Activated T-helper 17 cell treated with anti-CD3 and anti-CD28 coated beads, Interleukin-2, amount 50 U/mL, for 72 hours (primary cell): ENCODE measurements around the gene CACNG3. TPM values are rescaled to one million over a fixed set of nuclear protein-coding genes. Genes with fewer than 3 reads are reported as not detected.
A peak's percentile ranks its signal among the peaks of the same experiment; 100 is the strongest.
"Not testable (repeated sequence)": the region's sequence is repeated elsewhere in the genome, so short reads cannot be mapped to it uniquely, and the experiment has no call there.

ENCODE experiments used
- ATAC-seq: fragments of 150-1000 bp; cut with Tn5 transposase; replicated peaks from 2 replicates; pipeline ENCODE4 v1.10.0; 2021; ENCODE audit warnings: mild to moderate bottlenecking, moderate library complexity
- H3K27ac Mint-ChIP-seq: one replicate; pipeline ENCODE4 v1.8.0; 2022; ENCODE audit warnings: mixed read lengths
- H3K27me3 Mint-ChIP-seq: one replicate; pipeline ENCODE4 v1.8.0; 2022; ENCODE audit warnings: mixed read lengths
- H3K36me3 Mint-ChIP-seq: one replicate; pipeline ENCODE4 v1.8.0; 2022; ENCODE audit warnings: low read depth, mild to moderate bottlenecking, mixed read lengths
- H3K4me1 Mint-ChIP-seq: one replicate; pipeline ENCODE4 v1.8.0; 2022; ENCODE audit warnings: mixed read lengths
- H3K4me3 Mint-ChIP-seq: one replicate; pipeline ENCODE4 v1.8.0; 2022; ENCODE audit warnings: mild to moderate bottlenecking, mixed read lengths
- H3K9me3 Mint-ChIP-seq: one replicate; pipeline ENCODE4 v1.8.0; 2022; ENCODE audit warnings: mixed read lengths
- total RNA-seq, 2 donors: library from RNA; stranded (reverse); gene quantifications; one replicate each; pipeline ENCODE4 v1.2.3, GENCODE V29; 2022

Gene CACNG3
- total RNA-seq: not detected

DNA sequence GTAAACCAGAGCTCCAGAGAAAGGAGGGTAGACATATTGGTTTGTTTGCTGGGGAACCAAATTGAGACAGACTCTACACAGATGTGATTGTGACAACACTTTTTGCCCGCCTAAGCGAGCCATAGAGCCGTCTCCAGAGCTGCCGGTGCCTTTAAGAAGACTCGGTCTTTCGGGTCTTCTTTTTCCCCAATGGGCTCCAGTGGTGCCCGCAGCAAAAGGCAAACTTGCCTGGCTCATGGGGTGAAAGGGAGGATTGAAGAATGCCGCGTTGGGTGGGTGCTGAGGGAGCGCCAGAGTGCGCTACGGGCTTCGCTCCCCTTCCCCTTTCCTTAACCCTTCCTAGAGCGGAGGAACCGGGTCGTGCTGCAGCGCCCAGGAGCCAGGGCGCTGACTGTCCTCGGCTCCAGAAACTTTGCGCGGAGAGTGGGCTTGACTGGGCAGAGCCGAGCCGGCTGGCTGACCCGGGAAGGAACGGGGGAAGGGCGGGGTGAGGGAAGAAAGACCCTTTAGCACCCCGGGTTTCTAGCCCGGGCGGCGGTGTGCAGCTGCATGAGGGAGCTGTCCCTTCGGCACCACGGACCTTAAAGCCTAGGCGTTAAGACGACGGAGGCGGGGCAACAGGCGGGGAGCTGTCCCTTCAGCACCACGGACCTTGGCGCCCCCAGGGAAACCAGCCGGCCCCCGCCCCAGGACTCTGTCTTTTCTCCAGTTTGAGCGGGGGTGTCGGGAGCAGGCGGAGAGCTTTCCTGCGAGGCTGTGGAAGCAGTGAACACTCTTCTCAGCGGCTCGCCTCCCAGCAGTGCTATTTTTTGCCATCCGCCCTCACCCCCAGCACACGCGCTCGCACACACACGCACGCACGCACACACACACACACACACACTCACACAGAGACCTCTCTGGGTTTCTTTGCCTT lies at the start of gene CACNG3:
Gene CACNG3, plus strand, starts transcription at position 880 of the 916 bp plus-strand sequence. CDS start 420 bp downstream, outside the sequence.
- Mint-ChIP-seq H3K4me3 (no peak within 1 kb of the TSS), H3K9me3 (no peaks in the 10 kb centered on the region), H3K27me3 (peaks cover 59% of the 10 kb centered on the region), H3K4me1 (no peaks in the 10 kb centered on the region), H3K36me3 (no peaks in the 10 kb centered on the region), H3K27ac (no peak within 1 kb of the TSS)
- peak; percentile 56 for ATAC-seq

DNA sequence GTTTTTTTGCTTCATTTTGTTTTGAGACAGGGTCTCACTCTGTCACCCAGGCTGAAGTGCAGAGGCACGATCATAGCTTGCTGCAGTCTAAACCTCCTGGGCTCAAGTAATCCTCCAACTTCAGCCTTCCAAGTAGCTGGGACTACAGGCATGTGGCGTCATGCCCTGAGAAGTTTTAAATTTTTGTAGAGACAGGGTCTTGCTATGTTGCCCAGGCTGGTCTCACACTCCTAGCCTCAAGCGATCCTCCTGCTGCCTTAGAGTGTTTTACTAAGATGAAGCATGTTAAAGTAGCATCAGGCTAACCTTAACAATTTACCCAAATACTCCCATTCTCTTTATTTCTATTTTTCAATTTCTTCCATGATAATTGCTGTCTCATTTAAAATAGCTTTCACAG lies 49.2 kb upstream of the CACNG3 start:
- peaks cover 4% of the 10 kb centered on the region for H3K4me1 Mint-ChIP-seq
- peaks cover 89% of the 10 kb centered on the region for H3K36me3 Mint-ChIP-seq
- H3K4me3 Mint-ChIP-seq: no peak overlapping the region
- no peaks in the 10 kb centered on the region for H3K27me3 Mint-ChIP-seq
- H3K27ac Mint-ChIP-seq: peak overlapping the region; percentile 19
- no peaks in the 10 kb centered on the region for H3K9me3 Mint-ChIP-seq
- no peak for ATAC-seq

DNA sequence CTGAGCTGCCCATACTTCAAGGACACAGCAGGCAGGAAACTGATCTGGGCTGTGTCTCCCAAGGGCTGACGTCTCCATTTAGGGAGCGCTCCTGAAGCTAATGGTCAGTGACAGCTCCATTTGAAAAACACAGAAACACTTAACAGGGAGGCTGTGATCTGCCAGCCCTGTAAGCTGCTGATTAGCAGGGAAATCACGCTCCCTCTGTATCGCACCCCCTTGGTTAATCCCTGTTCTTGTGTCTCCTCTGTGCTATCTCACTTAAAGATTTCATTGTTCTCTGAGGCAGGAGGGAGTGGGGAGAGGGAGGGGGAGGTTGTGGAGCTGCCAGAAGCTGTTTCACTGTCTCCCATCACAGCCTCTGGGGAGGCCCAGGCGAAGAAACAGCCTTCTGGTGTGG lies 47.4 kb upstream of the CACNG3 start:
- no peak for ATAC-seq
- Mint-ChIP-seq H3K36me3 (peaks cover 91% of the 10 kb centered on the region), H3K27ac (no peak overlapping the region), H3K9me3 (no peaks in the 10 kb centered on the region), H3K4me3 (no peak overlapping the region), H3K27me3 (no peaks in the 10 kb centered on the region), H3K4me1 (no peaks in the 10 kb centered on the region)

GRCh38 chr16:24214992-24215391 lies 41.1 kb upstream of the CACNG3 start:
- ATAC-seq: no peak
- no peaks in the 10 kb centered on the region for H3K4me1 Mint-ChIP-seq

DNA sequence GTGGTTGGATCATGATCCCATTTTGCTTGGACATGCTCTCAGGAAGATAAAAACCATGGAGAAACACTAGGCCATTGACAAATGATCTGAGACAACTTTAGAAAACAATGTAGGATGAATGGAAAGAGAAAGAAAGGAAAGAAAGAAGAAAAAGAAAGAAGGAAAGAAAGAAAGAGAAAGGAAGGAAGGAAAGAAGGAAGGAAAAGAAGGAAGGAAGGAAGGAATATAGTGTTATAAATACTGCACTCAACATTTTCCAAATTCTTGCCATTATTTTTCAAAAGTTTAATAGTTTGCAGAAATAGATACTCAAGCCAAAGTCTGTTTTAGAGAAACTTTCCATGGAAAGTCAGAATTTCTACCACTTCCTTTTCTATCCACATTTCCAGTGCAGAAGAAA lies 39.2 kb upstream of the CACNG3 start:
- Mint-ChIP-seq H3K4me1 (no peaks in the 10 kb centered on the region), H3K36me3 (peaks cover 84% of the 10 kb centered on the region), H3K27ac (peak overlapping the region; percentile 13), H3K27me3 (no peaks in the 10 kb centered on the region), H3K9me3 (no peaks in the 10 kb centered on the region), H3K4me3 (no peak overlapping the region)
- ATAC-seq: no peak

More at GRCh38 chr16:24214992-24215391, 41.1 kb upstream of the CACNG3 start:
- Mint-ChIP-seq H3K27ac (no peak overlapping the region), H3K36me3 (peaks cover 88% of the 10 kb centered on the region), H3K27me3 (no peaks in the 10 kb centered on the region), H3K9me3 (no peaks in the 10 kb centered on the region), H3K4me3 (no peak overlapping the region)

- H3K4me1 Mint-ChIP-seq: no peaks in the 10 kb centered on the region
- no peak for ATAC-seq
- H3K36me3 Mint-ChIP-seq: peaks cover 79% of the 10 kb centered on the region
- H3K4me3 Mint-ChIP-seq: no peak overlapping the region
- no peaks in the 10 kb centered on the region for H3K27me3 Mint-ChIP-seq
- peak overlapping the region; percentile 5 for H3K27ac Mint-ChIP-seq
- no peaks in the 10 kb centered on the region for H3K9me3 Mint-ChIP-seq
Measured at GRCh38 chr16:24217461-24217860, 38.7 kb upstream of the CACNG3 start.

- Mint-ChIP-seq H3K9me3 (peaks cover 1% of the 10 kb centered on the region), H3K36me3 (peaks cover 71% of the 10 kb centered on the region), H3K4me3 (no peak overlapping the region), H3K27me3 (no peaks in the 10 kb centered on the region), H3K27ac (peak overlapping the region; percentile 5), H3K4me1 (no peaks in the 10 kb centered on the region)
- no peak for ATAC-seq
Measured at GRCh38 chr16:24218299-24218698, 37.8 kb upstream of the CACNG3 start.

DNA sequence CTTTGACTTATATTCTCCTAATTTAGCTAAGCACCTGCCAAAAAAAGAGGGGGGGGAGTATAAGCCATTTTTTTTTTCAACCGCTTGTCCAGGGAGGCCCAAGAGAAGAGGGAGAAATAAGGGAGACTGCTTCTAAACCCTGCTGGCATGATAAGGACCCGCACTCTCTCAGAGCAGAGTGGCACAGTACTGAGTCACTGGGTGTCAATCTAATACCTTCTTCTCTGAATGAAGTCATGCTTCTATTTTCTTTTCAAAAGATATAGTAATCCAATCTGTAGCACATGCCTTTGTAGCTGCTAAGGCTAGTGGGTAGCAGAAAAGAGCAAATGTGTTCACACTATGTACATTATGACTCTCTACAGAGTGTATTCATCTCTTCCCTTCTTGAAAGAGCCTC lies 34.9 kb upstream of the CACNG3 start:
- Mint-ChIP-seq H3K4me3 (no peak overlapping the region), H3K27me3 (no peaks in the 10 kb centered on the region), H3K4me1 (no peaks in the 10 kb centered on the region), H3K27ac (no peak overlapping the region), H3K9me3 (peaks cover 4% of the 10 kb centered on the region), H3K36me3 (peaks cover 45% of the 10 kb centered on the region)
- ATAC-seq: peak; percentile 31

GRCh38 chr16:24228514-24228913 lies 27.6 kb upstream of the CACNG3 start:
- no peak for ATAC-seq
- no peaks in the 10 kb centered on the region for H3K27me3 Mint-ChIP-seq
- H3K27ac Mint-ChIP-seq: no peak overlapping the region
- no peak overlapping the region for H3K4me3 Mint-ChIP-seq
- peaks cover under 1% of the 10 kb centered on the region for H3K9me3 Mint-ChIP-seq
- H3K36me3 Mint-ChIP-seq: no peaks in the 10 kb centered on the region
- H3K4me1 Mint-ChIP-seq: no peaks in the 10 kb centered on the region

DNA sequence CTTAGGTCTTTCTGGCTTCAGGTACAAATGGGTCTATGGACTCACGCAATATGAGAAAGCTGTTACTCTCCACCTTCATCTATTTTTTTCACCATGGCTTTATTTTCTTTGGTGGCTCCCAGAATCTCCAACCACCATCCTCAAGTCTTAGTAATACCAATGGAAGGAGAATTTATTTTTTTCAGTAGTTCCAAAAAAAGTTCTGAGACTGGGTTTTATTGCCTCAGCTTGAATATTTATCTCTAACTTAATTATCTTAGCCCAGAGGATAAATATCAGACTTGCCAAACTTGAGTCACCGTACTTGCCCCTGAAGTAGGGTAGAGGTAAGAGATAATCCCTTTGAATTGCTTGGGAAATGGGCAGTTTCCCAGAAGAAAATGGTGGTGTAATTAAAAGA lies 23.2 kb upstream of the CACNG3 start:
- ATAC-seq: no peak
- H3K9me3 Mint-ChIP-seq: no peaks in the 10 kb centered on the region
- H3K4me3 Mint-ChIP-seq: no peak overlapping the region
- no peaks in the 10 kb centered on the region for H3K36me3 Mint-ChIP-seq
- H3K27ac Mint-ChIP-seq: no peak overlapping the region
- H3K27me3 Mint-ChIP-seq: peaks cover 17% of the 10 kb centered on the region
- no peaks in the 10 kb centered on the region for H3K4me1 Mint-ChIP-seq

GRCh38 chr16:24234737-24235136 lies 21.4 kb upstream of the CACNG3 start:
- H3K27me3 Mint-ChIP-seq: peaks cover 17% of the 10 kb centered on the region
- H3K36me3 Mint-ChIP-seq: no peaks in the 10 kb centered on the region
- no peaks in the 10 kb centered on the region for H3K4me1 Mint-ChIP-seq
- H3K27ac Mint-ChIP-seq: no peak overlapping the region
- H3K4me3 Mint-ChIP-seq: no peak overlapping the region
- no peak for ATAC-seq
- peaks cover 12% of the 10 kb centered on the region for H3K9me3 Mint-ChIP-seq

DNA sequence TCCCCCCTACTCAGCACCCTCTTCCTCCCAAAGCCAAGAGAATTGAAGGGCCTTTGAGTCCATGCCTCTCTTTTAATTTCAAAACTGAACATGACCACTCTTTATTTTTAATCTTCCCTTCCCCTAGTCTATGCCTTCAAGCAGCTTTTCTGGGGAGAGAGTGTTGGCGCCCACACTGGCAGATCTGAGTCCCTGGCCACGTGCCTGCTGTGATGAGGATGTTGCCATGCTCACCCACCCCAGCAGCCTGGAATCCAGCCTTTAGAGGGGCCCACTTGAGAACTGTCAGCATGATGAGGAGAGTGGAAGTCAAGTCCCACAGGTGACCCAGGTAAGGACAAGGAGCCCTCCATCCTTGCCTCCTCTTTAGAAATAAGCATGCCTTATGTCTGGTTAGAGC lies 20.3 kb upstream of the CACNG3 start:
- no peak overlapping the region for H3K4me3 Mint-ChIP-seq
- H3K9me3 Mint-ChIP-seq: peaks cover 12% of the 10 kb centered on the region
- no peaks in the 10 kb centered on the region for H3K36me3 Mint-ChIP-seq
- no peak overlapping the region for H3K27ac Mint-ChIP-seq
- peaks cover 21% of the 10 kb centered on the region for H3K27me3 Mint-ChIP-seq
- no peaks in the 10 kb centered on the region for H3K4me1 Mint-ChIP-seq
- ATAC-seq: no peak

GRCh38 chr16:24238846-24239245 lies 17.3 kb upstream of the CACNG3 start:
- peaks cover 12% of the 10 kb centered on the region for H3K9me3 Mint-ChIP-seq
- H3K4me1 Mint-ChIP-seq, H3K27ac Mint-ChIP-seq, H3K36me3 Mint-ChIP-seq, H3K4me3 Mint-ChIP-seq: not testable (repeated sequence)
- ATAC-seq: peak; percentile 62
- peaks cover 26% of the 10 kb centered on the region for H3K27me3 Mint-ChIP-seq

GRCh38 chr16:24246911-24247607 lies 9.1 kb upstream of the CACNG3 start:
- Mint-ChIP-seq H3K27me3 (peaks cover 31% of the 10 kb centered on the region), H3K27ac (no peak overlapping the region), H3K4me1 (no peaks in the 10 kb centered on the region), H3K9me3 (no peaks in the 10 kb centered on the region), H3K36me3 (no peaks in the 10 kb centered on the region), H3K4me3 (no peak overlapping the region)
- ATAC-seq: no peak

- H3K27me3 Mint-ChIP-seq: peaks cover 41% of the 10 kb centered on the region
- ATAC-seq: peak; percentile 88
- H3K4me1 Mint-ChIP-seq: no peaks in the 10 kb centered on the region
- H3K36me3 Mint-ChIP-seq: no peaks in the 10 kb centered on the region
- H3K9me3 Mint-ChIP-seq: no peaks in the 10 kb centered on the region
- H3K4me3 Mint-ChIP-seq: no peak overlapping the region
- H3K27ac Mint-ChIP-seq: no peak overlapping the region
Measured at GRCh38 chr16:24253192-24253591, 2.9 kb upstream of the CACNG3 start.
